ENCODE results near the gene LDLRAD4.

LDLRAD4 gene

GRCh38 chr18:13241893-13242175 lies 23.3 kb downstream of the LDLRAD4 start:
- Histone ChIP-seq H3K27me3 (ENCODE audit: control insufficient read depth in 5 of 5, insufficient read depth in 4 of 5, low read length in 5 of 5) (no peaks in the 10 kb centered on the region), H3K4me1 (ENCODE audit: control insufficient read depth in 5 of 5, insufficient read depth in 5 of 5, low read length in 5 of 5) (peaks cover 0 to 7% (median 0%) of the 10 kb centered on the region in 5 donors), H3K27ac (ENCODE audit: low read depth, low read length) (no peak overlapping the region), H3K9ac (ENCODE audit: low read length in 5 of 5) (no peak overlapping the region), H3K4me3 (ENCODE audit: low read depth in 1 of 5, low read length in 5 of 5) (no peak overlapping the region), H3K9me3 (ENCODE audit: control insufficient read depth in 5 of 5, low read length in 5 of 5) (no peaks in the 10 kb centered on the region), H3K36me3 (ENCODE audit: control insufficient read depth in 5 of 5, insufficient read depth in 5 of 5, low read length in 5 of 5) (peaks cover 0 to 3% (median 0%) of the 10 kb centered on the region in 5 donors)

- peaks cover 0 to 3% (median 0%) of the 10 kb centered on the region in 5 donors for H3K36me3 ChIP-seq (ENCODE audit: control insufficient read depth in 5 of 5, insufficient read depth in 5 of 5, low read length in 5 of 5)
- H3K27ac ChIP-seq (ENCODE audit: low read depth, low read length), result no peak overlapping the region
- H3K4me3 ChIP-seq (ENCODE audit: low read depth in 1 of 5, low read length in 5 of 5), result no peak overlapping the region
- no peaks in the 10 kb centered on the region for H3K27me3 ChIP-seq (ENCODE audit: control insufficient read depth in 5 of 5, insufficient read depth in 4 of 5, low read length in 5 of 5)
- H3K4me1 ChIP-seq (ENCODE audit: control insufficient read depth in 5 of 5, insufficient read depth in 5 of 5, low read length in 5 of 5), result peaks cover 0 to 4% (median 0%) of the 10 kb centered on the region in 5 donors
- no peaks in the 10 kb centered on the region for H3K9me3 ChIP-seq (ENCODE audit: control insufficient read depth in 5 of 5, low read length in 5 of 5)
- H3K9ac ChIP-seq (ENCODE audit: low read length in 5 of 5), result no peak overlapping the region
Measured at GRCh38 chr18:13242797-13243196, 24.2 kb downstream of the LDLRAD4 start.

- peaks cover 0 to 3% (median 0%) of the 10 kb centered on the region in 5 donors for H3K36me3 ChIP-seq (ENCODE audit: control insufficient read depth in 5 of 5, insufficient read depth in 5 of 5, low read length in 5 of 5)
- H3K4me1 ChIP-seq (ENCODE audit: control insufficient read depth in 5 of 5, insufficient read depth in 5 of 5, low read length in 5 of 5), result peaks cover 0 to 4% (median 0%) of the 10 kb centered on the region in 5 donors
- H3K27ac ChIP-seq (ENCODE audit: low read depth, low read length), result no peak overlapping the region
- no peaks in the 10 kb centered on the region for H3K9me3 ChIP-seq (ENCODE audit: control insufficient read depth in 5 of 5, low read length in 5 of 5)
- H3K27me3 ChIP-seq (ENCODE audit: control insufficient read depth in 5 of 5, insufficient read depth in 4 of 5, low read length in 5 of 5), result no peaks in the 10 kb centered on the region
- no peak overlapping the region for H3K4me3 ChIP-seq (ENCODE audit: low read depth in 1 of 5, low read length in 5 of 5)
- no peak overlapping the region for H3K9ac ChIP-seq (ENCODE audit: low read length in 5 of 5)
Measured at GRCh38 chr18:13243363-13243762, 24.8 kb downstream of the LDLRAD4 start.

- H3K9ac ChIP-seq (ENCODE audit: low read length in 5 of 5), result no peak overlapping the region
- peaks cover 0 to 3% (median 0%) of the 10 kb centered on the region in 5 donors for H3K36me3 ChIP-seq (ENCODE audit: control insufficient read depth in 5 of 5, insufficient read depth in 5 of 5, low read length in 5 of 5)
- no peaks in the 10 kb centered on the region for H3K9me3 ChIP-seq (ENCODE audit: control insufficient read depth in 5 of 5, low read length in 5 of 5)
- H3K4me1 ChIP-seq (ENCODE audit: control insufficient read depth in 5 of 5, insufficient read depth in 5 of 5, low read length in 5 of 5), result peaks cover 0 to 4% (median 0%) of the 10 kb centered on the region in 5 donors
- H3K27ac ChIP-seq (ENCODE audit: low read depth, low read length), result no peak overlapping the region
- H3K27me3 ChIP-seq (ENCODE audit: control insufficient read depth in 5 of 5, insufficient read depth in 4 of 5, low read length in 5 of 5), result no peaks in the 10 kb centered on the region
- H3K4me3 ChIP-seq (ENCODE audit: low read depth in 1 of 5, low read length in 5 of 5), result no peak overlapping the region
Measured at GRCh38 chr18:13244135-13244534, 25.6 kb downstream of the LDLRAD4 start.

GRCh38 chr18:13245481-13246000 lies 27.0 kb downstream of the LDLRAD4 start:
- Histone ChIP-seq H3K27ac (ENCODE audit: low read depth, low read length) (no peak overlapping the region), H3K4me3 (ENCODE audit: low read depth in 1 of 5, low read length in 5 of 5) (no peak overlapping the region), H3K4me1 (ENCODE audit: control insufficient read depth in 5 of 5, insufficient read depth in 5 of 5, low read length in 5 of 5) (no peaks in the 10 kb centered on the region), H3K36me3 (ENCODE audit: control insufficient read depth in 5 of 5, insufficient read depth in 5 of 5, low read length in 5 of 5) (peaks cover 0 to 3% (median 0%) of the 10 kb centered on the region in 5 donors), H3K9me3 (ENCODE audit: control insufficient read depth in 5 of 5, low read length in 5 of 5) (no peaks in the 10 kb centered on the region), H3K9ac (ENCODE audit: low read length in 5 of 5) (no peak overlapping the region), H3K27me3 (ENCODE audit: control insufficient read depth in 5 of 5, insufficient read depth in 4 of 5, low read length in 5 of 5) (no peaks in the 10 kb centered on the region)

GRCh38 chr18:13246121-13246520 lies 27.6 kb downstream of the LDLRAD4 start:
- no peak overlapping the region for H3K9ac ChIP-seq (ENCODE audit: low read length in 5 of 5)
- H3K27ac ChIP-seq (ENCODE audit: low read depth, low read length), result no peak overlapping the region
- H3K36me3 ChIP-seq (ENCODE audit: control insufficient read depth in 5 of 5, insufficient read depth in 5 of 5, low read length in 5 of 5), result peaks cover 0 to 3% (median 0%) of the 10 kb centered on the region in 5 donors
- H3K27me3 ChIP-seq (ENCODE audit: control insufficient read depth in 5 of 5, insufficient read depth in 4 of 5, low read length in 5 of 5), result no peaks in the 10 kb centered on the region
- H3K4me1 ChIP-seq (ENCODE audit: control insufficient read depth in 5 of 5, insufficient read depth in 5 of 5, low read length in 5 of 5), result no peaks in the 10 kb centered on the region
- H3K9me3 ChIP-seq (ENCODE audit: control insufficient read depth in 5 of 5, low read length in 5 of 5), result no peaks in the 10 kb centered on the region
- H3K4me3 ChIP-seq (ENCODE audit: low read depth in 1 of 5, low read length in 5 of 5), result no peak overlapping the region

- no peaks in the 10 kb centered on the region for H3K9me3 ChIP-seq (ENCODE audit: control insufficient read depth in 5 of 5, low read length in 5 of 5)
- no peak overlapping the region for H3K27ac ChIP-seq (ENCODE audit: low read depth, low read length)
- H3K36me3 ChIP-seq (ENCODE audit: control insufficient read depth in 5 of 5, insufficient read depth in 5 of 5, low read length in 5 of 5), result peaks cover 0 to 3% (median 0%) of the 10 kb centered on the region in 5 donors
- H3K27me3 ChIP-seq (ENCODE audit: control insufficient read depth in 5 of 5, insufficient read depth in 4 of 5, low read length in 5 of 5), result no peaks in the 10 kb centered on the region
- H3K4me1 ChIP-seq (ENCODE audit: control insufficient read depth in 5 of 5, insufficient read depth in 5 of 5, low read length in 5 of 5), result no peaks in the 10 kb centered on the region
- no peak overlapping the region for H3K9ac ChIP-seq (ENCODE audit: low read length in 5 of 5)
- H3K4me3 ChIP-seq (ENCODE audit: low read depth in 1 of 5, low read length in 5 of 5), result no peak overlapping the region
Measured at GRCh38 chr18:13246591-13246990, 28.0 kb downstream of the LDLRAD4 start.

GRCh38 chr18:13247506-13247905 lies 28.9 kb downstream of the LDLRAD4 start:
- Histone ChIP-seq H3K4me1 (ENCODE audit: control insufficient read depth in 5 of 5, insufficient read depth in 5 of 5, low read length in 5 of 5) (no peaks in the 10 kb centered on the region), H3K4me3 (ENCODE audit: low read depth in 1 of 5, low read length in 5 of 5) (no peak overlapping the region), H3K27ac (ENCODE audit: low read depth, low read length) (no peak overlapping the region), H3K9me3 (ENCODE audit: control insufficient read depth in 5 of 5, low read length in 5 of 5) (no peaks in the 10 kb centered on the region), H3K27me3 (ENCODE audit: control insufficient read depth in 5 of 5, insufficient read depth in 4 of 5, low read length in 5 of 5) (no peaks in the 10 kb centered on the region), H3K36me3 (ENCODE audit: control insufficient read depth in 5 of 5, insufficient read depth in 5 of 5, low read length in 5 of 5) (peaks cover 0 to 3% (median under 1%) of the 10 kb centered on the region in 5 donors), H3K9ac (ENCODE audit: low read length in 5 of 5) (no peak overlapping the region)

GRCh38 chr18:13252686-13253410 lies 34.3 kb downstream of the LDLRAD4 start:
- Histone ChIP-seq H3K4me1 (ENCODE audit: control insufficient read depth in 5 of 5, insufficient read depth in 5 of 5, low read length in 5 of 5) (no peaks in the 10 kb centered on the region), H3K36me3 (ENCODE audit: control insufficient read depth in 5 of 5, insufficient read depth in 5 of 5, low read length in 5 of 5) (peaks cover 0 to 10% (median 3%) of the 10 kb centered on the region in 5 donors), H3K27me3 (ENCODE audit: control insufficient read depth in 5 of 5, insufficient read depth in 4 of 5, low read length in 5 of 5) (no peaks in the 10 kb centered on the region), H3K9me3 (ENCODE audit: control insufficient read depth in 5 of 5, low read length in 5 of 5) (no peaks in the 10 kb centered on the region), H3K9ac (ENCODE audit: low read length in 5 of 5) (no peak overlapping the region), H3K27ac (ENCODE audit: low read depth, low read length) (no peak overlapping the region), H3K4me3 (ENCODE audit: low read depth in 1 of 5, low read length in 5 of 5) (no peak overlapping the region)

- peaks cover 0 to 5% (median 4%) of the 10 kb centered on the region in 5 donors for H3K4me1 ChIP-seq (ENCODE audit: control insufficient read depth in 5 of 5, insufficient read depth in 5 of 5, low read length in 5 of 5)
- H3K9me3 ChIP-seq (ENCODE audit: control insufficient read depth in 5 of 5, low read length in 5 of 5), result no peaks in the 10 kb centered on the region
- no peak overlapping the region for H3K27ac ChIP-seq (ENCODE audit: low read depth, low read length)
- H3K27me3 ChIP-seq (ENCODE audit: control insufficient read depth in 5 of 5, insufficient read depth in 4 of 5, low read length in 5 of 5), result no peaks in the 10 kb centered on the region
- H3K9ac ChIP-seq (ENCODE audit: low read length in 5 of 5), result no peak overlapping the region
- peaks cover 0 to 10% (median 3%) of the 10 kb centered on the region in 5 donors for H3K36me3 ChIP-seq (ENCODE audit: control insufficient read depth in 5 of 5, insufficient read depth in 5 of 5, low read length in 5 of 5)
- no peak overlapping the region for H3K4me3 ChIP-seq (ENCODE audit: low read depth in 1 of 5, low read length in 5 of 5)
Measured at GRCh38 chr18:13253786-13254688, 35.5 kb downstream of the LDLRAD4 start.
